HG03520 (cell line): ENCODE data around the gene SNAI3.
"Not testable (repeated sequence)": the region's sequence is repeated elsewhere in the genome, so short reads cannot be mapped to it uniquely, and the experiment has no call there.

Experiments used
- ATAC-seq: cut with Tn5 transposase; IDR thresholded peaks from one replicate; pipeline ENCODE4 v1.9.1; 2021; ENCODE audit warnings: mild to moderate bottlenecking, moderate library complexity; ENCODE audit not compliant: unreplicated experiment

Gene SNAI3

GRCh38 chr16:88673716-88674379, 12.5 kb downstream of the SNAI3 start:
- ATAC-seq: peak; percentile 51

GRCh38 chr16:88672776-88673175, 13.5 kb downstream of the SNAI3 start:
- ATAC-seq: no peak

GRCh38 chr16:88671806-88672205, 14.5 kb downstream of the SNAI3 start:
- ATAC-seq: no peak

- ATAC-seq: no peak
Measured at GRCh38 chr16:88669980-88670379, 16.3 kb downstream of the SNAI3 start.

GRCh38 chr16:88669493-88669892, 16.8 kb downstream of the SNAI3 start:
- not testable (repeated sequence) for ATAC-seq

GRCh38 chr16:88667461-88667860, 18.8 kb downstream of the SNAI3 start:
- ATAC-seq: no peak

GRCh38 chr16:88665570-88665969, 20.7 kb downstream of the SNAI3 start:
- no peak for ATAC-seq

GRCh38 chr16:88665148-88665547, 21.2 kb downstream of the SNAI3 start:
- no peak for ATAC-seq

- ATAC-seq: peak; percentile 92
Measured at GRCh38 chr16:88662843-88663606, 23.3 kb downstream of the SNAI3 start, which contains the start of gene MVD. Gene MVD, minus strand, starts transcription at chr16:88663091. Its CDS starts 11 bp downstream, at chr16:88663080.

- ATAC-seq: peak; percentile 5
Measured at GRCh38 chr16:88662222-88662842, 24.0 kb downstream of the SNAI3 start.

GRCh38 chr16:88661468-88661867, 24.8 kb downstream of the SNAI3 start:
- no peak for ATAC-seq

GRCh38 chr16:88659160-88659559, 27.1 kb downstream of the SNAI3 start:
- no peak for ATAC-seq

- ATAC-seq: no peak
Measured at GRCh38 chr16:88658714-88659113, 27.6 kb downstream of the SNAI3 start.

GRCh38 chr16:88657371-88657770, 28.9 kb downstream of the SNAI3 start:
- ATAC-seq: no peak

GRCh38 chr16:88656291-88656980, 29.9 kb downstream of the SNAI3 start:
- no peak for ATAC-seq

GRCh38 chr16:88655733-88656281, 30.5 kb downstream of the SNAI3 start:
- no peak for ATAC-seq

GRCh38 chr16:88655053-88655732, 31.1 kb downstream of the SNAI3 start:
- ATAC-seq: no peak

GRCh38 chr16:88654363-88655052, 31.8 kb downstream of the SNAI3 start:
- ATAC-seq: no peak

- no peak for ATAC-seq
Measured at GRCh38 chr16:88653596-88654362, 32.5 kb downstream of the SNAI3 start.
